Activated T-helper 1 cell treated with anti-CD3 and anti-CD28 coated beads, Interleukin-12 subunit alpha, Interleukin-12 subunit beta, Interleukin-2, Interleukin-4 antibody, amounts not matched to agents 30 ng/mL and 10 ng/mL and 1 ng/mL, durations not matched to agents 14 hours and 24 hours and 36 hours (primary cell): ENCODE measurements around the gene GLG1. TPM values are rescaled to one million over a fixed set of nuclear protein-coding genes. Genes with fewer than 3 reads are reported as not detected.

ENCODE experiments used
- DNase-seq: peaks from one replicate; pipeline ENCODE4 v3.0.0; 2021; ENCODE audit warnings: low spot score
- H3K27ac Mint-ChIP-seq: one replicate; pipeline ENCODE4 v1.8.0; 2021; ENCODE audit warnings: mild to moderate bottlenecking, mixed read lengths
- H3K27me3 Mint-ChIP-seq: one replicate; pipeline ENCODE4 v1.8.0; 2022; ENCODE audit warnings: mild to moderate bottlenecking, moderate library complexity, mixed read lengths; ENCODE audit not compliant: insufficient read depth
- H3K36me3 Mint-ChIP-seq: one replicate; pipeline ENCODE4 v1.8.0; 2021; ENCODE audit warnings: low read depth, mixed read lengths
- H3K4me1 Mint-ChIP-seq: one replicate; pipeline ENCODE4 v1.8.0; 2021; ENCODE audit warnings: low read depth, mixed read lengths
- H3K4me3 Mint-ChIP-seq: one replicate; pipeline ENCODE4 v1.8.0; 2021; ENCODE audit warnings: mild to moderate bottlenecking, moderate library complexity, mixed read lengths
- H3K9me3 Mint-ChIP-seq: one replicate; pipeline ENCODE4 v1.8.0; 2021; ENCODE audit warnings: mixed read lengths
- intact Hi-C: fragments of 100-400 bp; cut with micrococcal nuclease; formaldehyde crosslinking; loops from one replicate; pipeline ENCODE4 v1.15.1; 2024
- total RNA-seq: library from RNA; stranded (reverse); gene quantifications from 2 replicates; pipeline ENCODE4 v1.2.3, GENCODE V29; 2022

GLG1 gene
- total RNA-seq, 1 donor from 2014 or later: 71.8 TPM

- Mint-ChIP-seq H3K27ac (no peak overlapping the region), H3K9me3 (no peaks in the 10 kb centered on the region), H3K4me1 (peaks cover 5% of the 10 kb centered on the region), H3K27me3 (no peaks in the 10 kb centered on the region), H3K36me3 (peaks cover 21% of the 10 kb centered on the region), H3K4me3 (no peak overlapping the region)
- intact Hi-C loops: no loop called here
- DNase-seq: no peak
These were observed 107.8 kb downstream of the GLG1 start for GRCh38 chr16:74499114-74499513.

- Mint-ChIP-seq H3K4me1 (peaks cover 5% of the 10 kb centered on the region), H3K36me3 (peaks cover 18% of the 10 kb centered on the region), H3K9me3 (no peaks in the 10 kb centered on the region), H3K27ac (no peak overlapping the region), H3K4me3 (no peak overlapping the region), H3K27me3 (no peaks in the 10 kb centered on the region)
- DNase-seq: no peak
- intact Hi-C loops: no loop called here
These were observed 109.2 kb downstream of the GLG1 start for GRCh38 chr16:74497761-74498160.

GRCh38 chr16:74496054-74496453, 110.9 kb downstream of the GLG1 start:
- Mint-ChIP-seq H3K27ac (no peak overlapping the region), H3K4me1 (peaks cover 5% of the 10 kb centered on the region), H3K36me3 (peaks cover 20% of the 10 kb centered on the region), H3K4me3 (no peak overlapping the region), H3K9me3 (no peaks in the 10 kb centered on the region), H3K27me3 (no peaks in the 10 kb centered on the region)
- intact Hi-C loops: no loop called here
- DNase-seq: no peak

- H3K36me3 Mint-ChIP-seq: peaks cover 35% of the 10 kb centered on the region
- H3K4me3 Mint-ChIP-seq: no peak overlapping the region
- intact Hi-C loops: loop anchor here (5.0 kb wide), 2 partner anchors 114 to 884 kb away; partner anchors contain the start of gene GLG1
- H3K27ac Mint-ChIP-seq: no peak overlapping the region
- peaks cover 5% of the 10 kb centered on the region for H3K4me1 Mint-ChIP-seq
- no peak for DNase-seq
- H3K9me3 Mint-ChIP-seq: no peaks in the 10 kb centered on the region
- H3K27me3 Mint-ChIP-seq: no peaks in the 10 kb centered on the region
These were observed 113.9 kb downstream of the GLG1 start for GRCh38 chr16:74492976-74493375.

- intact Hi-C loops: no loop called here
- no peak overlapping the region for H3K4me3 Mint-ChIP-seq
- H3K27me3 Mint-ChIP-seq: no peaks in the 10 kb centered on the region
- H3K27ac Mint-ChIP-seq: no peak overlapping the region
- H3K9me3 Mint-ChIP-seq: no peaks in the 10 kb centered on the region
- DNase-seq: no peak
- H3K4me1 Mint-ChIP-seq: no peaks in the 10 kb centered on the region
- H3K36me3 Mint-ChIP-seq: peaks cover 45% of the 10 kb centered on the region
These were observed 119.0 kb downstream of the GLG1 start for GRCh38 chr16:74487634-74488495.

- no peak overlapping the region for H3K4me3 Mint-ChIP-seq
- peaks cover 42% of the 10 kb centered on the region for H3K36me3 Mint-ChIP-seq
- intact Hi-C loops: no loop called here
- H3K9me3 Mint-ChIP-seq: no peaks in the 10 kb centered on the region
- no peaks in the 10 kb centered on the region for H3K27me3 Mint-ChIP-seq
- no peaks in the 10 kb centered on the region for H3K4me1 Mint-ChIP-seq
- H3K27ac Mint-ChIP-seq: no peak overlapping the region
- DNase-seq: no peak
These were observed 121.0 kb downstream of the GLG1 start for GRCh38 chr16:74485916-74486315.

GRCh38 chr16:74480150-74481029, 126.5 kb downstream of the GLG1 start:
- H3K9me3 Mint-ChIP-seq: no peaks in the 10 kb centered on the region
- no peak for DNase-seq
- H3K4me1 Mint-ChIP-seq: peaks cover 5% of the 10 kb centered on the region
- no peak overlapping the region for H3K27ac Mint-ChIP-seq
- intact Hi-C loops: no loop called here
- peaks cover 33% of the 10 kb centered on the region for H3K36me3 Mint-ChIP-seq
- no peak overlapping the region for H3K4me3 Mint-ChIP-seq
- H3K27me3 Mint-ChIP-seq: no peaks in the 10 kb centered on the region

- DNase-seq: no peak
- Mint-ChIP-seq H3K4me3 (no peak overlapping the region), H3K9me3 (no peaks in the 10 kb centered on the region), H3K27ac (no peak overlapping the region), H3K27me3 (no peaks in the 10 kb centered on the region), H3K36me3 (peaks cover 33% of the 10 kb centered on the region), H3K4me1 (peaks cover 5% of the 10 kb centered on the region)
- intact Hi-C loops: no loop called here
These were observed 129.7 kb downstream of the GLG1 start for GRCh38 chr16:74477226-74477625.

GRCh38 chr16:74474416-74474815, 132.5 kb downstream of the GLG1 start:
- Mint-ChIP-seq H3K27me3 (no peaks in the 10 kb centered on the region), H3K27ac (no peak overlapping the region), H3K9me3 (no peaks in the 10 kb centered on the region), H3K4me1 (peaks cover 5% of the 10 kb centered on the region), H3K4me3 (no peak overlapping the region), H3K36me3 (peaks cover 42% of the 10 kb centered on the region)
- intact Hi-C loops: no loop called here
- no peak for DNase-seq

GRCh38 chr16:74472540-74472939, 134.4 kb downstream of the GLG1 start:
- H3K4me3 Mint-ChIP-seq: no peak overlapping the region

GRCh38 chr16:74472010-74472409, 134.9 kb downstream of the GLG1 start:
- no peak overlapping the region for H3K4me3 Mint-ChIP-seq
- no peaks in the 10 kb centered on the region for H3K9me3 Mint-ChIP-seq
- intact Hi-C loops: no loop called here
- no peak for DNase-seq
- H3K27me3 Mint-ChIP-seq: no peaks in the 10 kb centered on the region
- H3K36me3 Mint-ChIP-seq: peaks cover 55% of the 10 kb centered on the region
- H3K27ac Mint-ChIP-seq: no peak overlapping the region
- peaks cover 15% of the 10 kb centered on the region for H3K4me1 Mint-ChIP-seq

More at GRCh38 chr16:74472540-74472939, 134.4 kb downstream of the GLG1 start:
- peaks cover 54% of the 10 kb centered on the region for H3K36me3 Mint-ChIP-seq
- peaks cover 10% of the 10 kb centered on the region for H3K4me1 Mint-ChIP-seq
- no peaks in the 10 kb centered on the region for H3K27me3 Mint-ChIP-seq
- no peaks in the 10 kb centered on the region for H3K9me3 Mint-ChIP-seq
- DNase-seq: no peak
- intact Hi-C loops: no loop called here
- no peak overlapping the region for H3K27ac Mint-ChIP-seq

- Mint-ChIP-seq H3K4me1 (peaks cover 25% of the 10 kb centered on the region), H3K36me3 (peaks cover 63% of the 10 kb centered on the region), H3K27ac (no peak overlapping the region), H3K4me3 (no peak overlapping the region), H3K27me3 (no peaks in the 10 kb centered on the region), H3K9me3 (no peaks in the 10 kb centered on the region)
- no peak for DNase-seq
- intact Hi-C loops: no loop called here
These were observed 136.9 kb downstream of the GLG1 start for GRCh38 chr16:74469946-74470478.
